WERI-Rb-1 (cell line): ENCODE results near the gene SRPK3.
"Not testable (repeated sequence)": the region's sequence is repeated elsewhere in the genome, so short reads cannot be mapped to it uniquely, and the experiment has no call there.

Experiments
- DNase-seq: peaks from one replicate; pipeline ENCODE4 v3.0.0-alpha.2; 2020
- H3K27ac ChIP-seq: fragments of 250-450 bp; sonication (Bioruptor Pico); 2 replicates; pipeline ENCODE4 v1.5.1; 2020; ENCODE audit warnings: mild to moderate bottlenecking, moderate library complexity
- H3K27me3 ChIP-seq: fragments of 250-450 bp; sonication (Bioruptor Pico); 2 replicates; pipeline ENCODE4 v1.5.1; 2021; ENCODE audit warnings: mild to moderate bottlenecking, low read depth, moderate library complexity; ENCODE audit not compliant: insufficient read depth, severe bottlenecking
- H3K36me3 ChIP-seq: fragments of 250-450 bp; sonication (Bioruptor Pico); 2 replicates; pipeline ENCODE4 v1.5.1; 2020; ENCODE audit warnings: mild to moderate bottlenecking, moderate library complexity
- H3K4me3 ChIP-seq: 2 replicates; pipeline ENCODE4 v1.5.1; 2011; ENCODE audit warnings: low read depth, mild to moderate bottlenecking, control low read depth, low read length
- H3K9me3 ChIP-seq: fragments of 250-450 bp; sonication (Bioruptor Pico); 2 replicates; pipeline ENCODE4 v1.5.1; 2021; ENCODE audit warnings: mild to moderate bottlenecking, moderate library complexity; ENCODE audit not compliant: severe bottlenecking
- CTCF ChIP-seq: IDR thresholded peaks from 2 replicates; pipeline ENCODE4 v1.5.1; 2011; ENCODE audit warnings: low read depth, mild to moderate bottlenecking, control low read depth, inconsistent platforms, low read length

Gene SRPK3

GRCh38 chrX:153744210-153745066, 36.4 kb upstream of the SRPK3 start:
- H3K4me3 ChIP-seq: no peak overlapping the region
- H3K36me3 ChIP-seq: 0 out of 2 replicates have a peak, but pooled peaks cover 1% of the 10 kb centered on the region
- no peaks in the 10 kb centered on the region for H3K9me3 ChIP-seq
- peak; percentile 59 for DNase-seq
- peak overlapping the region; percentile 24; the same call in 1 of the 2 replicates for H3K27ac ChIP-seq
- TF ChIP-seq CTCF: peak; percentile 73
- H3K27me3 ChIP-seq: peaks cover 2% of the 10 kb centered on the region

- H3K9me3 ChIP-seq, H3K27me3 ChIP-seq, H3K36me3 ChIP-seq, H3K27ac ChIP-seq, H3K4me3 ChIP-seq: not testable (repeated sequence)
- DNase-seq: peak; percentile 58
Measured at GRCh38 chrX:153745067-153745433, 35.8 kb upstream of the SRPK3 start.

- Histone ChIP-seq H3K9me3 (no peaks in the 10 kb centered on the region), H3K27ac (no peak overlapping the region), H3K27me3 (no peaks in the 10 kb centered on the region), H3K4me3 (no peak overlapping the region), H3K36me3 (no peaks in the 10 kb centered on the region)
- no peak for DNase-seq
- TF ChIP-seq CTCF: no peak
Measured at GRCh38 chrX:153746359-153746758, 34.5 kb upstream of the SRPK3 start.

GRCh38 chrX:153746991-153747390, 33.9 kb upstream of the SRPK3 start:
- DNase-seq, H3K27me3 ChIP-seq, H3K4me3 ChIP-seq, H3K36me3 ChIP-seq, H3K27ac ChIP-seq, H3K9me3 ChIP-seq: not testable (repeated sequence)

GRCh38 chrX:153749017-153749416, 31.8 kb upstream of the SRPK3 start:
- H3K36me3 ChIP-seq, DNase-seq, H3K27ac ChIP-seq, H3K9me3 ChIP-seq, H3K27me3 ChIP-seq, H3K4me3 ChIP-seq: not testable (repeated sequence)

- Histone ChIP-seq H3K9me3 (no peaks in the 10 kb centered on the region), H3K27me3 (no peaks in the 10 kb centered on the region), H3K36me3 (no peaks in the 10 kb centered on the region), H3K4me3 (no peak overlapping the region), H3K27ac (no peak overlapping the region)
- TF ChIP-seq CTCF: no peak
- peak; percentile 11 for DNase-seq
Measured at GRCh38 chrX:153750127-153750774, 30.6 kb upstream of the SRPK3 start.

GRCh38 chrX:153755136-153755535, 25.7 kb upstream of the SRPK3 start:
- DNase-seq: no peak
- TF ChIP-seq CTCF: no peak
- no peak overlapping the region for H3K4me3 ChIP-seq
- no peaks in the 10 kb centered on the region for H3K27me3 ChIP-seq
- no peak overlapping the region for H3K27ac ChIP-seq
- H3K36me3 ChIP-seq: no peaks in the 10 kb centered on the region
- H3K9me3 ChIP-seq: peaks cover 9% of the 10 kb centered on the region
